ENCODE results near the gene SLC35D2. TPM values are rescaled to one million over a fixed set of nuclear protein-coding genes. Genes with fewer than 3 reads are reported as not detected.

SLC35D2 gene
- total RNA-seq, 3 donors from 2014 or later (not counting 1 experiment from before 2014, with no cell fraction given) = 13.4 to 18.9 (median 17.3) TPM

- Mint-ChIP-seq H3K9me3 (peaks cover 6 to 14% of the 10 kb centered on the region in 2 donors), H3K27me3 (ENCODE audit: low read depth in 2 of 2) (peaks cover 18 to 43% of the 10 kb centered on the region in 2 donors), H3K27ac (no peak overlapping the region), H3K36me3 (peaks cover 14% of the 10 kb centered on the region), H3K4me1 (no peaks in the 10 kb centered on the region), H3K4me3 (no peak overlapping the region)
- H3K27me3 ChIP-seq (ENCODE audit: control insufficient read depth, insufficient read depth, low read length) = peaks cover 4% of the 10 kb centered on the region
- TF ChIP-seq, protein P1, sequence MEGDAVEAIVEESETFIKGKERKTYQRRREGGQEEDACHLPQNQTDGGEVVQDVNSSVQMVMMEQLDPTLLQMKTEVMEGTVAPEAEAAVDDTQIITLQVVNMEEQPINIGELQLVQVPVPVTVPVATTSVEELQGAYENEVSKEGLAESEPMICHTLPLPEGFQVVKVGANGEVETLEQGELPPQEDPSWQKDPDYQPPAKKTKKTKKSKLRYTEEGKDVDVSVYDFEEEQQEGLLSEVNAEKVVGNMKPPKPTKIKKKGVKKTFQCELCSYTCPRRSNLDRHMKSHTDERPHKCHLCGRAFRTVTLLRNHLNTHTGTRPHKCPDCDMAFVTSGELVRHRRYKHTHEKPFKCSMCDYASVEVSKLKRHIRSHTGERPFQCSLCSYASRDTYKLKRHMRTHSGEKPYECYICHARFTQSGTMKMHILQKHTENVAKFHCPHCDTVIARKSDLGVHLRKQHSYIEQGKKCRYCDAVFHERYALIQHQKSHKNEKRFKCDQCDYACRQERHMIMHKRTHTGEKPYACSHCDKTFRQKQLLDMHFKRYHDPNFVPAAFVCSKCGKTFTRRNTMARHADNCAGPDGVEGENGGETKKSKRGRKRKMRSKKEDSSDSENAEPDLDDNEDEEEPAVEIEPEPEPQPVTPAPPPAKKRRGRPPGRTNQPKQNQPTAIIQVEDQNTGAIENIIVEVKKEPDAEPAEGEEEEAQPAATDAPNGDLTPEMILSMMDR (IDR thresholded peaks at IDR 0.05) = no peak
- no peaks in the 10 kb centered on the region for H3K4me1 ChIP-seq (ENCODE audit: control insufficient read depth, insufficient read depth, low read length)
- DNase-seq = no peak
- ATAC-seq = no peak
- intact Hi-C loops (cut with micrococcal nuclease) = no loop called here
- no peak overlapping the region for H3K4me3 ChIP-seq (ENCODE audit: low read length)
- H3K27ac ChIP-seq (ENCODE audit: low read length) = no peak overlapping the region
- H3K9me3 ChIP-seq (ENCODE audit: control insufficient read depth, insufficient read depth, low read length) = peaks cover 11% of the 10 kb centered on the region
- 40% methylated on average over 1 of the region's 2 CpGs for WGBS (ENCODE audit: insufficient coverage)
- H3K36me3 ChIP-seq (ENCODE audit: control insufficient read depth, insufficient read depth, low read length) = no peaks in the 10 kb centered on the region
Measured at GRCh38 chr9:96274939-96275338, 108.6 kb downstream of the SLC35D2 start.

Other genes starting within 250 kb of the SLC35D2 start
- under 1 TPM; 0.68 to 0.96 (median 0.80) TPM for gene HSD17B3, start 81.5 kb downstream of the SLC35D2 start, total RNA-seq
- 1 to 10 TPM; 4.4 to 6.2 (median 4.5) TPM for gene ZNF367, start 34.7 kb upstream of the SLC35D2 start, total RNA-seq
- gene HABP4, start 66.5 kb upstream of the SLC35D2 start, total RNA-seq = 1 to 10 TPM; 3.0 to 3.9 (median 3.6) TPM
- 1 to 10 TPM; 2.3 to 4.7 (median 3.9) TPM for gene CDC14B, start 236.1 kb upstream of the SLC35D2 start, total RNA-seq